Liver (tissue), 9 donors: ENCODE results near the gene CFAP61. TPM values are rescaled to one million over a fixed set of nuclear protein-coding genes. Genes with fewer than 3 reads are reported as not detected.

Experiments used
- DNase-seq: peaks from one replicate; pipeline ENCODE4 v3.0.0-alpha.2; 2017; ENCODE audit warnings: low spot score
- H3K27ac ChIP-seq, 2 donors: one replicate each; pipeline ENCODE4 v1.7.0; 2013; ENCODE audit warnings: inconsistent platforms in 2 of 2, low read length in 2 of 2, control low read depth in 1 of 2, low read depth in 1 of 2, mild to moderate bottlenecking in 1 of 2
- H3K27me3 ChIP-seq, 4 donors: one replicate each; pipeline versions ENCODE4 v1.6.1 to v1.7.0; 2013; ENCODE audit warnings: low read length in 3 of 4, inconsistent platforms in 1 of 4, mild to moderate bottlenecking in 1 of 4, moderate library complexity in 1 of 4; ENCODE audit not compliant: control insufficient read depth in 4 of 4, insufficient read depth in 4 of 4
- H3K36me3 ChIP-seq, 4 donors: one replicate each; pipeline versions ENCODE4 v1.6.1 to v1.7.0; 2013; ENCODE audit warnings: low read length in 3 of 4, mild to moderate bottlenecking in 3 of 4, low read depth in 1 of 4, moderate library complexity in 1 of 4; ENCODE audit not compliant: control insufficient read depth in 4 of 4, insufficient read depth in 3 of 4
- H3K4me1 ChIP-seq, 4 donors: one replicate each; pipeline versions ENCODE4 v1.6.1 to v1.7.0; 2013; ENCODE audit warnings: low read length in 3 of 4, mild to moderate bottlenecking in 3 of 4, moderate library complexity in 1 of 4; ENCODE audit not compliant: control insufficient read depth in 4 of 4, insufficient read depth in 4 of 4
- H3K4me3 ChIP-seq, 3 donors: one replicate each; pipeline versions ENCODE4 v1.6.1 to v1.7.0; 2013; ENCODE audit warnings: low read length in 3 of 3, control low read depth in 1 of 3, low read depth in 1 of 3, mild to moderate bottlenecking in 1 of 3
- H3K9ac ChIP-seq, 2 donors: one replicate each; pipeline ENCODE4 v1.7.0; 2013; ENCODE audit warnings: low read length in 2 of 2, mild to moderate bottlenecking in 2 of 2, moderate library complexity in 2 of 2, control low read depth in 1 of 2, low read depth in 1 of 2
- H3K9me3 ChIP-seq, 4 donors: one replicate each; pipeline versions ENCODE4 v1.6.1 to v1.7.0; 2013; ENCODE audit warnings: low read length in 3 of 4; ENCODE audit not compliant: control insufficient read depth in 4 of 4
- CTCF ChIP-seq: fragments of 150-350 bp; IDR thresholded peaks from 2 replicates; pipeline ENCODE4 v1.5.1; 2017; ENCODE audit warnings: improper control_type of control experiment, low read depth, low read length; ENCODE audit not compliant: missing input control
- EGR1 ChIP-seq, 2 donors: IDR thresholded peaks; 2 replicates each; pipeline ENCODE4 v1.6.1; 2016 to 2018; ENCODE audit warnings: antibody characterized with exemption in 2 of 2, low read depth in 2 of 2
- FOXA1 ChIP-seq: IDR thresholded peaks from 2 replicates; pipeline ENCODE4 v1.6.1; 2016; ENCODE audit warnings: antibody characterized with exemption
- FOXA2 ChIP-seq: IDR thresholded peaks from 2 replicates; pipeline ENCODE4 v1.6.1; 2016; ENCODE audit warnings: antibody characterized with exemption
- GABPA ChIP-seq, 2 donors: IDR thresholded peaks in 1 of 2; conservative IDR thresholded peaks in 1 of 2; 2 replicates each; pipeline ENCODE4 v1.6.1; 2016; ENCODE audit warnings: antibody characterized with exemption in 2 of 2, mild to moderate bottlenecking in 1 of 2, moderate library complexity in 1 of 2
- HNF4A ChIP-seq, 2 donors: conservative IDR thresholded peaks; 2 replicates each; pipeline ENCODE4 v1.6.1; 2016; ENCODE audit warnings: antibody characterized with exemption in 2 of 2, mild to moderate bottlenecking in 2 of 2
- HNF4G ChIP-seq: IDR thresholded peaks from 2 replicates; pipeline ENCODE4 v1.6.1; 2016; ENCODE audit warnings: antibody characterized with exemption
- JUND ChIP-seq, 2 donors: IDR thresholded peaks; 2 replicates each; pipeline ENCODE4 v1.6.1; 2016; ENCODE audit warnings: antibody characterized with exemption in 2 of 2
- MAX ChIP-seq: IDR thresholded peaks from 2 replicates; pipeline ENCODE4 v1.6.1; 2016; ENCODE audit warnings: antibody characterized with exemption
- RAD21 ChIP-seq, 2 donors: IDR thresholded peaks; 2 replicates each; pipeline ENCODE4 v1.6.1; 2016; ENCODE audit warnings: antibody characterized with exemption in 2 of 2, mild to moderate bottlenecking in 2 of 2
- REST ChIP-seq: IDR thresholded peaks from 2 replicates; pipeline ENCODE4 v1.6.1; 2016; ENCODE audit warnings: antibody characterized with exemption, mild to moderate bottlenecking
- RXRA ChIP-seq, 2 donors: IDR thresholded peaks; 2 replicates each; pipeline ENCODE4 v1.6.1; 2017 to 2018; ENCODE audit warnings: antibody characterized with exemption in 2 of 2, mild to moderate bottlenecking in 1 of 2
- SP1 ChIP-seq: IDR thresholded peaks from 2 replicates; pipeline ENCODE4 v1.6.1; 2018; ENCODE audit warnings: antibody characterized with exemption, mild to moderate bottlenecking
- YY1 ChIP-seq: IDR thresholded peaks from 2 replicates; pipeline ENCODE4 v1.6.1; 2016; ENCODE audit warnings: antibody characterized with exemption, mild to moderate bottlenecking
- ZBTB33 ChIP-seq: IDR thresholded peaks from 2 replicates; pipeline ENCODE4 v1.6.1; 2016; ENCODE audit warnings: antibody characterized with exemption
- WGBS: extraction: QIAGEN DNeasy Blood & Tissue Kit; methylation state at CpG from one replicate; pipeline ENCODE4 v1.1.7; 2013; 5-methylcytosine and 5-hydroxymethylcytosine counted together
- polyA plus RNA-seq, 2 donors: library from polyadenylated mRNA; stranded (reverse) in 1 of 2; unstranded in 1 of 2; fragments of 200-250 nt in 1 of 2; fragments of >200 nt in 1 of 2; fragmentation: Nextera tagmentation in 1 of 2; extraction: Ambion mirVana in 1 of 2; gene quantifications; one replicate each; pipeline versions ENCODE4 v1.2.1 to v1.2.3, GENCODE V29; 2013 to 2015
- total RNA-seq, 2 donors: library from RNA; depleted of rRNA; stranded (reverse); fragments of >200 nt; gene quantifications; one replicate each; pipeline ENCODE4 v1.2.3, GENCODE V29; 2014
- donor health status: healthy.
- donor health status: healthy.
- donor health status: healthy.
- donor health status: healthy.
- donor health status: healthy.

The CFAP61 gene
- total and polyA plus RNA-seq, 4 donors, result 0.05 TPM; not detected in 3

GRCh38 chr20:20130399-20130798 lies 78.1 kb downstream of the CFAP61 start:
- TF ChIP-seq CTCF (peak; percentile 12), JUND (IDR thresholded peaks at IDR 0.05) (no peak), RAD21 (IDR thresholded peaks at IDR 0.05) (peak; percentile 43 to 68)
- H3K27me3 ChIP-seq, result no peaks in the 10 kb centered on the region
- no peak overlapping the region for H3K4me3 ChIP-seq
- peaks cover 2 to 8% (median 3%) of the 10 kb centered on the region in 4 donors for H3K9me3 ChIP-seq
- no peak overlapping the region for H3K27ac ChIP-seq
- H3K36me3 ChIP-seq, result no peaks in the 10 kb centered on the region
- no peak overlapping the region for H3K9ac ChIP-seq
- DNase-seq, result no peak
- H3K4me1 ChIP-seq, result no peaks in the 10 kb centered on the region

GRCh38 chr20:20134941-20135575 lies 82.7 kb downstream of the CFAP61 start:
- Histone ChIP-seq H3K9me3 (peaks cover 0 to 3% (median 3%) of the 10 kb centered on the region in 4 donors), H3K4me3 (no peak overlapping the region), H3K36me3 (no peaks in the 10 kb centered on the region), H3K27me3 (no peaks in the 10 kb centered on the region), H3K9ac (no peak overlapping the region), H3K4me1 (no peaks in the 10 kb centered on the region), H3K27ac (no peak overlapping the region)
- WGBS, result 21% methylated on average over 1 of the region's 1 CpG
- no peak for TF ChIP-seq HNF4A (conservative IDR thresholded peaks at IDR 0.05)
- TF ChIP-seq MAX, result no peak
- TF ChIP-seq FOXA1, result no peak
- no peak for TF ChIP-seq REST
- no peak for TF ChIP-seq JUND (IDR thresholded peaks at IDR 0.05)
- no peak for TF ChIP-seq CTCF
- TF ChIP-seq HNF4G, result no peak
- no peak for TF ChIP-seq EGR1 (IDR thresholded peaks at IDR 0.05; ENCODE audit: low read depth in 2 of 2)
- no peak for TF ChIP-seq ZBTB33
- TF ChIP-seq GABPA (IDR thresholded peaks at IDR 0.05 in 1 of 2, conservative IDR thresholded peaks at IDR 0.05 in 1 of 2), result no peak
- no peak for TF ChIP-seq SP1
- no peak for TF ChIP-seq RXRA (IDR thresholded peaks at IDR 0.05)
- no peak for TF ChIP-seq FOXA2
- TF ChIP-seq YY1, result no peak
- DNase-seq, result no peak
